GM06990 (cell line): Measurements from ENCODE around the gene HDAC11.

ENCODE experiments used
- DNase-seq: peaks from one replicate; pipeline ENCODE4 v3.0.0-alpha.2; 2011; ENCODE audit not compliant: insufficient read length; ENCODE audit errors: extremely low read depth
- H3K27me3 ChIP-seq: replicated peaks from 2 replicates; pipeline ENCODE4 v1.6.0; 2011; ENCODE audit warnings: low read length; ENCODE audit not compliant: control insufficient read depth, insufficient read depth
- H3K36me3 ChIP-seq: 2 replicates; pipeline ENCODE4 v1.5.1; 2011; ENCODE audit warnings: low read length; ENCODE audit not compliant: control insufficient read depth, insufficient read depth
- H3K4me3 ChIP-seq: replicated peaks from 2 replicates; pipeline ENCODE4 v1.5.1; 2011; ENCODE audit warnings: low read depth, mild to moderate bottlenecking, control low read depth, low read length
- TF ChIP-seq, protein P1 (sequence below): IDR thresholded peaks from 2 replicates; pipeline ENCODE4 v1.5.1; 2011; ENCODE audit warnings: low read length, control low read depth, mild to moderate bottlenecking, inconsistent platforms; ENCODE audit not compliant: insufficient read depth, poor library complexity, severe bottlenecking

HDAC11 gene

DNA sequence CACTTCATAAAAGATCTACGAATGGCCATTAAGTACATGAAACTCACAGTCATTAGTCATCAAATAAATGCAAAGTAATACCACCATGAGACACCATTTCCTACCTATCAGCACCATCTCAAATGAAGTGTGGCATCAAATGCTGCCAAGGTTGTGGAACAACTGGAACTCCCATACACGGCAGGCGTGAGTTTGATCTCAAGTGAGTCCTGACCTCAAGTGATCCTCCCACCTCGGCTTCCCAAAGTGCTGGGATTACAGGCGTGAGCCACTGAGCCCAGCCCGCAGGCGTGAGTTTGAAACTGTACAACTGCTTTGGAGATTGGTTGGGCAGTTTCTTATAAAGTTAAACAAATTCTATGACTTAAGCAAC is 28.8 kb upstream of the HDAC11 start:
- Histone ChIP-seq H3K36me3 (no peaks in the 10 kb centered on the region), H3K27me3 (no peaks in the 10 kb centered on the region), H3K4me3 (peak overlapping the region; percentile 63)
- TF ChIP-seq, protein P1, sequence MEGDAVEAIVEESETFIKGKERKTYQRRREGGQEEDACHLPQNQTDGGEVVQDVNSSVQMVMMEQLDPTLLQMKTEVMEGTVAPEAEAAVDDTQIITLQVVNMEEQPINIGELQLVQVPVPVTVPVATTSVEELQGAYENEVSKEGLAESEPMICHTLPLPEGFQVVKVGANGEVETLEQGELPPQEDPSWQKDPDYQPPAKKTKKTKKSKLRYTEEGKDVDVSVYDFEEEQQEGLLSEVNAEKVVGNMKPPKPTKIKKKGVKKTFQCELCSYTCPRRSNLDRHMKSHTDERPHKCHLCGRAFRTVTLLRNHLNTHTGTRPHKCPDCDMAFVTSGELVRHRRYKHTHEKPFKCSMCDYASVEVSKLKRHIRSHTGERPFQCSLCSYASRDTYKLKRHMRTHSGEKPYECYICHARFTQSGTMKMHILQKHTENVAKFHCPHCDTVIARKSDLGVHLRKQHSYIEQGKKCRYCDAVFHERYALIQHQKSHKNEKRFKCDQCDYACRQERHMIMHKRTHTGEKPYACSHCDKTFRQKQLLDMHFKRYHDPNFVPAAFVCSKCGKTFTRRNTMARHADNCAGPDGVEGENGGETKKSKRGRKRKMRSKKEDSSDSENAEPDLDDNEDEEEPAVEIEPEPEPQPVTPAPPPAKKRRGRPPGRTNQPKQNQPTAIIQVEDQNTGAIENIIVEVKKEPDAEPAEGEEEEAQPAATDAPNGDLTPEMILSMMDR, result no peak
- peak; percentile 24 for DNase-seq

DNA sequence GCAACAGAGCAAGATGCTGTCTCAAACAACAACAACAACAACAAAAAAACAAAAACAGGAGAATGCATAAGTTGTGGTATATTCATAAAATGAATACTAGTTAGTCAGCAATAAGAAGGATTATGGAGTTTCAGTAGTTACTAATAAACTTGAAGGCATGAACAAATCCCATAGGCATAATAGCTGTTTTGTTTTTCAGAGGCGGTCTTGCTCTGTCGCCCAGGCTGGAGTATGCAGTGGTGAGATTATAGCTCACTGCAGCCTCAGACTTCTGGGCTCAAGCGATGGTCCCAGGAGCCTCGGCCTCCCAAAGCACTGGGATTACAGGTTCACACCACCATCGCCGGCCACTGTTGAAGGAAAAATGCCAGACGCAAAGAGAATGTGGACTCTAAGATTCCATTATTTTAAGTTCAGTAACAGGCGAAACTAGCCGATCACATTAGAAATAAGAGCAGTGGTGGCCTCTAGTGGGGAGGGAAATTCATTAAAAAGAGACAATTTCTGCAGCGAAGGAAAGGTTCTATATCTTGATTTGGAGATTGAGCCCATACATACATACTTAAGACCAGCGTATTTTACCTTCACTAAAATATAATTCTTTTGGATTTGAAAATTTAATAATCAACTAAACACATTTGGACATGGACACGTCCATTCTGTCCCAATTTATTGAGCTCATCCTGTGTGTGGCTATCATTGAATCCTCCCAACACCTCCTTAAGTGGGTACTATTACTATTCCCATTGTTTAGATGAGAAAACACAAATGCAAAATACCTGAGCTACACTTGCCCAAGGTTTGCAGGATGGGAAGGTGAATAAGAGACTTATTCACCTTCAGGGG is 27.4 kb upstream of the HDAC11 start:
- DNase-seq, result peak; percentile 55
- TF ChIP-seq, protein P1, result peak; percentile 65
- Histone ChIP-seq H3K36me3 (no peaks in the 10 kb centered on the region), H3K4me3 (peak overlapping the region; percentile 60), H3K27me3 (no peaks in the 10 kb centered on the region)

DNA sequence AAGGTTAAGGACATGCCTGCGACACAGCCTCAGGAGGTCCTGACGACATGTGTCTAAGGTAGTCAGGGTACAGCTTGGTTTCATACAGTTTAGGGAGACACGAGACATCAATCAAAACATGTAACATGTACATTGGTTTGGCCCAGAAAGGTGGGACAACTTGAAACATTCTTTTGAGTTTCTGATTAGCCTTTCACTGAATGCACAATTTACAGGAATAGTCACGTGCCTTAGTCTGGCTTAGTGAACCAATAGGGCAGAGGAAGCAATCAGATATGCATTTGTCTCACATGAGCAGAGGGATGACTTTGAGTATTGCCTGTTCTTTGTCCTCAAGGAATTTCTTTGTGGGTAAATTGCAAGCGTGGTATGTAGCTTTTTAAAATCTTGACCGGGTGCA is 24.5 kb upstream of the HDAC11 start:
- H3K4me3 ChIP-seq, result no peak overlapping the region
- no peaks in the 10 kb centered on the region for H3K27me3 ChIP-seq
- TF ChIP-seq, protein P1, result no peak
- H3K36me3 ChIP-seq, result no peaks in the 10 kb centered on the region
- DNase-seq, result no peak

DNA sequence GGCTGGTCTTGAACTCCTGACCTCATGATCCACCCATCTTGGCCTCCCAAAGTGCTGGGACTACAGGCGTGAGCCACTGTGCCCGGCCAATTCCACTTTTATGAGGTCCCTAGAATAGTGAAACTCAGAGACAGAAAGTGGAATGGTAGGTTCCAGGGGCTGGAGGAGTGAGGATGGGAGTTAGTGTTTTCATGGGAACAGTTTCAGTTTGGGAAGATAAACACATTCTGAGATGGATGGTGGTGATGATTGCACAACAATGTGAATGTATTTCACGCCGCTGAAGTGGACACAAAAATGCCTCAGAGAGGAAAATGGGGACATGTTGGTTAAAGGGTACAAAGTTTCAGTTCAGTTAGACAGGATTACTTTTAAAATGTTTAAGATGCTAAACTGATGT is 22.5 kb upstream of the HDAC11 start:
- Histone ChIP-seq H3K27me3 (no peaks in the 10 kb centered on the region), H3K36me3 (no peaks in the 10 kb centered on the region), H3K4me3 (no peak overlapping the region)
- no peak for DNase-seq
- TF ChIP-seq, protein P1, result no peak

DNA sequence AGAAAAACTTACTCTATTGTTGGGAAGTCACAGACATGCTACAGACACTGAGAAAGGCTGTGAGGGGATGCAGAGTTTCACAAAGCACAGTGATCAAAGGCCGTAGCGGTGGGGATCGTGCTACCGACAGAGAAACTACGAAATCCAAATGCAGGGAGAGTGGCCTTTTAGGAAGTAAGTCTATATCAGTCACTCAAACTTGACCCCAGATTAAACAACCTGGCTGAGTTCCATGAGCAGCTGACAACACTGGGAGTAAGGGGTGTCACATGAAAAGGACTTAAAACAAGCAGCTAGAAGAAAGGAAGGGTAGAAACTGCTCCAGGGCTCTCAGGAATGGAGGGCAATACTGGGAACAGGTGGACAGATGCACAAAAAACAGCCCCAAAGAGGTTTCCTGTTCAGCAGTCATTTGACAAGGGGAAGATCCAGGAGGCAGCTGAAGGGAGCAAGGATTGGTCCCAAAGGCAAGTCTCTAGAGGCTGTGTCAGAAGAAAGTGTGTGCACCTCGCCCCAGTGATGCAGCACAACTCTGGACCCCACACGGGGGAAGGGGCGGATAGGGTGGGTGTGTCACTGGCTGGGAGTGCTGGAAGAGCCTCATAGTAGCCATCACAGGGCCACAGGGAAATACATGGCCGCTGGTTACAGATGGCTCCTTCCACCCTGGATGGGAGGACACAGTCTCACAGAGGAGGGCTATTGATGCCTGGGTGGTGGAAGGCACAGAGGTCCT is 20.3 kb upstream of the HDAC11 start:
- DNase-seq, result no peak
- H3K27me3 ChIP-seq, result no peaks in the 10 kb centered on the region
- TF ChIP-seq, protein P1, result no peak
- H3K36me3 ChIP-seq, result no peaks in the 10 kb centered on the region
- no peak overlapping the region for H3K4me3 ChIP-seq
